HG02610 (cell line): ENCODE data around the gene CCM2L.
"Not testable (repeated sequence)": the region's sequence is repeated elsewhere in the genome, so short reads cannot be mapped to it uniquely, and the experiment has no call there.

Experiments used
- ATAC-seq: cut with Tn5 transposase; IDR thresholded peaks from one replicate; pipeline ENCODE4 v1.9.1; 2021; ENCODE audit warnings: mild to moderate bottlenecking, moderate library complexity; ENCODE audit not compliant: unreplicated experiment

Gene CCM2L

GRCh38 chr20:32028647-32029372, 18.6 kb downstream of the CCM2L start:
- no peak for ATAC-seq

DNA sequence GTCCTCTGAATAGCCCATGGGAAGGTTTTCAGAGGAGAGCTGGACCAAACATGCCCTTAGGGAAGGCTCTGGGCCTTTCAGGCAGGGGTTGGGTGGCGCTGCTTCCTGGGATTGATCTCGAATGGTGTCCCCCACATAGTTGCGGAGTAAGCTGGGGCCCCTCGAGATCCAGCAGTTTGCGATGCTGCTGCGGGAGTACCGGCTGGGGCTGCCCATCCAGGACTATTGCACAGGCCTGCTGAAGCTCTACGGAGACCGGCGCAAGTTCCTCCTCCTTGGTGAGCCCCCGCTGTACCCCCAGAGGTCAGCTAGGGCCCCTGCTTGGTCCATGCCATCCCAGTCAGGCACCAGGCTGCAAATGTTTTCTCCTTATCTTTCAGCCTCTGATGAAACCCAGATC, 19.3 kb downstream of the CCM2L start:
- ATAC-seq = no peak

DNA sequence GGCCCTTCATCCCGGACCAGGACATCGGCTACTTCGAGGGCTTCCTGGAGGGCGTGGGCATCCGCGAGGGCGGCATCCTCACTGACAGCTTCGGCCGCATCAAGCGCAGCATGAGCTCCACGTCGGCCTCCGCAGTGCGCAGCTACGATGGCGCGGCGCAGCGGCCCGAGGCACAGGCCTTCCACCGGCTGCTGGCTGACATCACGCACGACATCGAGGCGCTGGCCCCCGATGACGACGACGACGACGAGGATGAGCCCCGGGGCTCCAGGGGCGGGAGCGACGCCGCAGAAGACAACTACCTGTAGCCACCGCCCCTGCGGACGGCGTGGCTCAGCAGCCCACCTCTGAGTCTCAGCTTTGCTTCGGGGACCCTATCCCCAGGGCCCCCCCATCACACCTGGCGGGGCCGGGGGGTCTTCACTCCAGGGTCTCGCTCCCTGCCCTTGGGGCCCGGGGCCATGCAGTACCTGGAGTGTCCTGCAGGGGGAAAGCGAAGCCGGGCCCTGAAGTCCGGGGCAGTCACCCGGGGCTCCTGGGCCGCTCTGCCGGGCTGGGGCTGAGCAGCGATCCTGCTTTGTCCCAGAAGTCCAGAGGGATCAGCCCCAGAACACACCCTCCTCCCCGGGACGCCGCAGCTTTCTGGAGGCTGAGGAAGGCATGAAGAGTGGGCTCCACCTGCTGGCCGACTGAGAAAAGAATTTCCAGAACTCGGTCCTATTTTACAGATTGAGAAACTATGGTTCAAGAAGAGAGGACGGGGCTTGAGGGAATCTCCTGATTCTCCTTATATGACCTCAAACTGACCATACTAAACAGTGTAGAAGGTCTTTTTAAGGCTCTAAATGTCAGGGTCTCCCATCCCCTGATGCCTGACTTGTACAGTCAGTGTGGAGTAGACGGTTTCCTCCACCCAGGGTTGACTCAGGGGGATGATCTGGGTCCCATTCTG, 21.0 kb downstream of the CCM2L start:
- no peak for ATAC-seq

DNA sequence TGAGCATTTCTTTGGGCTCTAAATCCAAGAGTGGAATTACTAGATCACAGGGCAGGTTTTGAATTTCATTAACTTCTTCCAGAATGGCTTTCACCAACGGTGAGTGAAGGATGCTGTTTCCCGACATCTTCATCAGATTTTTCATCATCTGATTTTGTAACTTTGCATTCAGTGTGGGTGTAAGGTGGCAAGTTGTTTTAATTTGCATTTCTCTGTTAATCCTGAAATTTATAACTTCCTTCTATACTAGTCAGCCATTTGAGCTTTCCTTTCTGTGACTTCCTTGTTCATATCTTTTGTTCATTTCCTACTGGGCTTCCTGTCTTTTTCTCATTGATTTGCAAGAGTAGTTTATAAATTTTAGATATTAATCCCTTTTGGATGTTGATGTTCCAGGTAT, 23.1 kb downstream of the CCM2L start:
- ATAC-seq = no peak

GRCh38 chr20:32033721-32034120, 23.5 kb downstream of the CCM2L start:
- not testable (repeated sequence) for ATAC-seq

GRCh38 chr20:32034581-32035425, 24.6 kb downstream of the CCM2L start:
- ATAC-seq = no peak

DNA sequence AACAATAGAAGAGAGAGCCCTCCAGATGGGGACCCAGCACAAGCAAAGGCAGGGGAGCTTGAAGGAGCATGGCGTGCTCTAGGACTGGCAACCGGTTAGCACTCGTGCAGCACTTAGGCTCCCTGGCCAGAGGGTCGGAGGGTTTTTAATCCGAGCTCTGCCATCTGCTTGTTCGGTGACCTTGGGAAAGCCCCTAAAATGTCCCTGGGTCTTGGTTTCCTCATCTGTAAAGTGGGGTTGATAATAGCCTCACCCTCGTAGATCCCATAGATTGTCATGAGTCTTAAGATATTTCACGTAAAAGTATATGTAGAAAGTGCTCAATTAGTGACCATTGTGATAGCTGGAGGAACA, 25.2 kb downstream of the CCM2L start:
- no peak for ATAC-seq

- no peak for ATAC-seq
Observed at GRCh38 chr20:32036252-32036651, 26.0 kb downstream of the CCM2L start.

- ATAC-seq = no peak
Observed at GRCh38 chr20:32036716-32037485, 26.7 kb downstream of the CCM2L start.

GRCh38 chr20:32037929-32038328, 27.7 kb downstream of the CCM2L start:
- ATAC-seq = no peak

- ATAC-seq = peak; percentile 68
Observed at GRCh38 chr20:32040142-32040953, 30.1 kb downstream of the CCM2L start.

DNA sequence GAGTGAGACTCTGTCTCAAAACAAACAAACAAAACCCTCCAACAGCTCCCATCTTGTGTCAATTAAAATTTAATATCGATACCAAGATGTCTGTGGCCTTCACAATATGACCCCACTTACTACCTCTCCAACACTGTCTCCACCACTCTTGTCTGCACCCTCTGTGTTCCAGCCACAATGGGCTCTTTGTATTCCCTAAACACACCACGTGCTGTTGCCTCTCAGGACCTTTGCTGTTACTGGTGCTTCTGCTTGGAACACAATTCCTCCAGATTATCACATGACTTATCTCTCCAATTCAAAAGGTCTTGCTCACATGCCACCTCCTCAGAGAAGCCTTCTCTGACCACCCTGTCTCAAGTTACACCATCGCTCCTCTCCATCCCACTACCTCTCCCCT, 35.8 kb downstream of the CCM2L start:
- no peak for ATAC-seq

- no peak for ATAC-seq
Observed at GRCh38 chr20:32050324-32050841, 40.1 kb downstream of the CCM2L start.

GRCh38 chr20:32050851-32051556, 40.8 kb downstream of the CCM2L start:
- ATAC-seq = no peak

DNA sequence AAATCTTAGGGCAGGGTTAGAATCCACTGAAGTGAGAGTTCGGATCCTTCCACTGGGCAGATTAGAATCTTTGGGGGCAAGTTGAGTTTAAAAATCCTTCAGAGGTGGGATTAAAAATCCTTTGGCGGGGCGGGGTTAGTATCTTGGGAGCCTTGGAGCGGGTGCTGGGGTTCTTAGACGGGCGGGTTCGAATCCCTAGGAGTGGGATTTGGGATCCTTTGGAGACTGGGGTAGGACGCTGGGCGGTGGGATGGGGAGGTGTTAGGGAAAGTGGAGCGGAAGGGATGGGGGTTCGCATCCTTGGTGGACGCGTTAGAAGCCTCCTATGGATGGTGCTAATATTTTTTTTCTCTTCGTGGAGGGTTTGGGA, 41.5 kb downstream of the CCM2L start:
- no peak for ATAC-seq

- ATAC-seq = no peak
Observed at GRCh38 chr20:32052090-32052777, 42.0 kb downstream of the CCM2L start, which contains the start of gene HCK. Gene HCK (plus strand): TSS chr20:32052242.

DNA sequence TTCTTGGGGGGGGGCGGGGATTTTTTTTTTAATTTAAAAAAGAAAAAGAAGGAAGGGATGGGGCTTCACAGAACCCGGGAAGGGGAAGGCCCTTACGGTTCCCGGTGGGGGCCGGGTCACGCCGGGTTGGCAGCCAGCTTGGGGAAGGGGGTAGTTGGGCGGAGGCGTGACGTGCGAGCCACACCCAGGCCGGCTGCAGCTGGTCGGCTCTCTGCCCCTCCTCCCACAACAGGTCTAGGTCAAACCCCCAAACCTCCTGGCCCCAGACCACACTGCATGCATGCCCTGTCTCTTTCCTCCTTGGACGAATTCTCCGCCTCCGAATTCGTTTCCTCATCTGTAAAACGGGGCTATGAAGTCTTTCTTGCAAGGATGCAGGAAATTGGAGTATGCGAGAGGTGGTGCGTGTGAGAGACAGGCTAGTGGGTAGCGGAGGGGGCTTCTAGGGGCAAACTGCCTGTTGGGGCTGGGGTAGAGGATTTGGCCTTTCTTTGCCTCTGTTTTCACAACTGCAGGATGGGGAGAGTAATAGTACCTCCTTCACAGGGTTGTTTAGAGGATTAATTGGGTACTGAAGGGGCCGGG, 42.6 kb downstream of the CCM2L start:
- no peak for ATAC-seq

DNA sequence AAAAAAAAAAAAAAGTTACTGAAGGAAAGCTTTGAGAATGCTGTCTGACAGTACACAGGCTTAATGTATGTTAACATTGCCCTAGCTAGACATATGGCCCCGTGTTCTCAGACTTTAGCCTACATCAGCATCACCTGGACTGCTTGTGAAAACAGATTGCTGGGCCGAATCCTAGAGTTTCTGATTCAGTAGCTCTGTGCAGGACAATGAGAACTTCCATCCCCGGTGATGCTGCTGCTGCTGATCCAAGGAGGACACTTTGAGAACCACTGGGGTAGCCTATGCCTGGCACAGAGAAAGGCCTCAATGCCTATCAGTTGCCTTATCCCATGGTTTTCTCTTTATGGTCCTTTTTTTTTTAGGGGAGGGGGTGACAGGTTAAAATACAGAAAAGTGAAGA, 43.4 kb downstream of the CCM2L start:
- no peak for ATAC-seq
